Adrenal gland (tissue), 5 donors: ENCODE data around the gene DCTN2.

Experiments used
- CTCF ChIP-seq, 6 experiments: fragments of 450-650 bp in 4 of 6; fragments of 200-600 bp in 2 of 6; sonication (generic) in 1 of 6; IDR thresholded peaks; 1 replicate in 5 of 6; 2 replicates in 1 of 6; pipeline versions ENCODE4 v1.5.1 to v1.8.0; 2016 to 2021; ENCODE audit warnings: antibody characterized with exemption in 6 of 6, mild to moderate bottlenecking in 2 of 6, moderate library complexity in 1 of 6
- POLR2A ChIP-seq, 2 donors: fragments of 450-650 bp; IDR thresholded peaks; one replicate each; pipeline ENCODE4 v1.6.1; 2017; ENCODE audit warnings: antibody characterized with exemption in 2 of 2, mild to moderate bottlenecking in 2 of 2, moderate library complexity in 1 of 2
- donor health status: DM: no; HTN: no; CAD: no.

- no peak for TF ChIP-seq POLR2A (IDR thresholded peaks at IDR 0.05)
- TF ChIP-seq CTCF (IDR thresholded peaks at IDR 0.05): no peak
Observed at GRCh38 chr12:57512665-57513064, 34.3 kb downstream of the DCTN2 start.
